GM18499 (cell line): Measurements from ENCODE around the gene TMEM151B.

ENCODE experiments used
- ATAC-seq: cut with Tn5 transposase; IDR thresholded peaks from one replicate; pipeline ENCODE4 v1.9.1; 2021; ENCODE audit warnings: moderate number of reproducible peaks; ENCODE audit not compliant: insufficient read depth, unreplicated experiment

TMEM151B gene

DNA sequence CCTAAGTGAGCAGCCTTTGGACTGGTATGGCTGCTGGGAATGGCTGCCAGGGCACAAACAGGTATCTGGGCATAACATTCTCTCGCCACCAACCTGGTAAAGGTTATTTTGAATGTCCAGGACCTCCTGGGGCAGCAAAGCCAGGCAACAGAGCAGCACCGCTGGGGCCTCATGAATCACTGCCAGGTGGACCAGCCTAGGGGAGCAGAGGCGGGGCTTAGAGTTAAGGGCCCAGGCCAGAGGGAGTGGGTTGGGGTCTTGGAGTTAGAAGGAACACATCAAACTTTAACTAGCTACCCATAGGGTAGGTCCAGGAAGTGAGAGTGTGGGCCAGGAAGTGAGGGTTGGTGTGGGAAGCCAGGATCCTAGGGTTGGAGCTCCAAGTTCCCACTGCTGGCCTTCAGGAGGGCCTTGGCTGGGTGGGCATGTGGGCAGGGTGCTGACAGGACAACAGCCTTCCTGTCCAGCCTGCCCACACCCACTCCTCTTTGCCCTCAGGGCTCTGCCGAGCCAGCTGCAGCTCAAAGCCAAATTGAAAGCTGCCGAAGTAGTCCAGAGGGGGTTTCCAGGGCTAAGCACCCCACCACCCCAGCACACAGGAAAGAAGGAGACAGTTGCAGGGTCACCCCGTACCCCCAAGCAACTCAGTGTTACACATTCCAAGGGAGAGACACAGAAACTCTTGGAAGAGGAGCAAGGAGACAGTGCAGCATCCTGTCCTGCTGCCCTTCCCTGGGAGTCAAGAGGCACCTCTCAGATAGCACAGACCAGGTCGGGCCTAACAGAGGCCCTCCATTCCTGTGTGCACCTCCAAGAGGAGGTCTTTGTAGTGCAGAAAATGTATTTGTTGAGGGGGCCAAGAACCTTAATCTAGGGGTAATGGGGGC, 7.5 kb upstream of the TMEM151B start:
- no peak for ATAC-seq

- ATAC-seq = no peak
Observed at GRCh38 chr6:44263354-44264100, 6.7 kb upstream of the TMEM151B start.

DNA sequence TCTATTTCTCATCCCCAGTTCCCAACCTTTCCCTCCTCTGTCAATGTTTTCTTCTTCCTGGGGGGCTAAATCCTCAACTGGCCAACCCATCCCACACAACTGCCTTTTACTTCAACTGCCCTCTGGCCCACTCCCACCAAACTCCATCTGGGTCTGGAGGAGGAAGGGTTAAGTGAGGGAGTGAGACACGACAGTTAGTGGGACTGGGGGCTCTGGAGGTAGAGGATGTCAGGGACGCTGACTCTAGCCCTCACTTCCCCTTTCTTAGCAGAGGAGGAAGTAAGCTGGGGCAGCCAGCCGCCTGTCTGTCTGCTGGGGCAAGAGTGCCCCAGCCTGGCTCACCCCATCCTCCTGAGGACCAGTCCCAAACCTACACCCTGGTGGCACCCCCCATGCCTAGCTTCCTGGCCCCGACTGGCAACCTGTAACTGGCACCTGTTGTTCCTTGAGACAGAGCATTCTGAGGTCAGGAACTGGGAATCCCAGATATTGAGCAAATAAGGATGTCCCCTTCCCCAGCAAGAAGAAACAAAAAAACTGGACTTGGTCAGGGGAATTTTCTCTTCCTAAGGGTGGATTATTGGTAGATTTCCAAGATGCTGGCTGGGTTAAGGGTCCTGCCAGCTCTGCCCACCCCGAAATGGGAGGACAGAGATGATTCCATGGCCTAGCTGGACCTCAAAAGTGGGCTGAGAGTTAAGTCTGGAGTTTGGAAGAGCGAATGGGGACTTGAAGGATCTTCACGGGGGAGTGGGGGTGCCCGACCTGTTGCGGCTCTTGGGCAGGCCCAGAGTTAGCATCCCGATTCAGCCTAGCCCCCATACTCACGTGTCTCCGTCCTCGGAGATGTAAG, 5.9 kb upstream of the TMEM151B start:
- no peak for ATAC-seq

DNA sequence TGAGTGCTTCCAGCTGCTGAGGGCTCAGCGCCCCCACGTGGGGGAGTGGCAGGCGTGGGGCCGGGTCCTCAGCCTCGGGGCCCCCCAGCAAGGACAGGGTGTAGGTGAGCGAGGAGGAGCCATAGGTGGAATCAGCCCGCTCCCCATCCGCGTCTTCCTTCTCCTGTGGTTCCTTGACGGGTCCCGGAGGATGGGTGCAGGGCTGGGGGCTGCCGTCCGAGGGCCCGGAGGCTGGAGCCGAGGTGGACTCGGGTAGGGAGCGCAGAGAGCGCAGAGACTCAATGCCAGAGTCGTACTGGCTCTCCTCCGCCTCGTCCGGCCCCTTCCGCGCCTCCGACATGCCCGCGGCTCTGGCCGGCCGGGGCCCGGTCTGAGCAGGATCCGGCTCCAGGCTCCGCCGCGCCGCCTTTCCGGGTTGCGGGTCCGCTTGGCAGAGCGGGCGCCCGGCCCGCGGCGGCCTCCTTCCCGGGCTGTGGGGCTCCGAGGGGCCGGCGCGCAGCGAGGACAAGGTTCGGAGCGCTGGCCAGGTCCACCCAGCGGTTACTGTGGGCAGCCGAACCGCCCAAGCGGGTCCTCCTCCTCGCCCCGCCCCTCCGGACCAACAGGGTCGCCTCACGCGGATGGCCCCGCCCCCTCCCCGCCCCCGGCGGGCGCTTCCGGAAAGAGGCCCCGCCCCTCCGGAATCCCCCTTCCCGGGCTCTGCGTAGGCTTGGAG, 5.1 kb upstream of the TMEM151B start, which contains the start of gene NFKBIE:
TSS of gene NFKBIE (minus strand) at position 545 of the 715 bp plus-strand sequence. CDS start at position 340, 205 bp downstream.
- no peak for ATAC-seq

- no peak for ATAC-seq
Observed at GRCh38 chr6:44265722-44266233, 4.5 kb upstream of the TMEM151B start.

GRCh38 chr6:44266347-44266746, 3.9 kb upstream of the TMEM151B start:
- ATAC-seq = no peak

- ATAC-seq = no peak
Observed at GRCh38 chr6:44267252-44267651, 3.0 kb upstream of the TMEM151B start.

- ATAC-seq = no peak
Observed at GRCh38 chr6:44268095-44268628, 2.1 kb upstream of the TMEM151B start.

- ATAC-seq = no peak
Observed at GRCh38 chr6:44269178-44269920, 901 bp upstream of the TMEM151B start.

- ATAC-seq = no peak
Observed at GRCh38 chr6:44270526-44271405, 516 bp downstream of the TMEM151B start.

DNA sequence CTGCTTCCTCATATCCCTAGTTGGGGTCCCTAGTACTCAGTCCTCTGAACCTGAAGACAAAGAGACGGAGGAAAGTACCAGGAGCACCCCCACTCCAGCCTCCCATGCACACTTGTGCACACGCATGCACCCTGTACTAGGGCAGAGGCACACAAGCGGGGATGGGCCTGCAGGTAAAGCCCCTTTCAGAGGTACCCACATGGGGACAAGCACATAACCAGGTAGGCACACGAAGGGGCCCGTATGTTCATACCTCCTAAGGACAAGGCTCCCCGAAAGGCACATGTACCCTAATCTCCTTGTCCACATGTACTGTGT, 1.1 kb downstream of the TMEM151B start:
- ATAC-seq = no peak

DNA sequence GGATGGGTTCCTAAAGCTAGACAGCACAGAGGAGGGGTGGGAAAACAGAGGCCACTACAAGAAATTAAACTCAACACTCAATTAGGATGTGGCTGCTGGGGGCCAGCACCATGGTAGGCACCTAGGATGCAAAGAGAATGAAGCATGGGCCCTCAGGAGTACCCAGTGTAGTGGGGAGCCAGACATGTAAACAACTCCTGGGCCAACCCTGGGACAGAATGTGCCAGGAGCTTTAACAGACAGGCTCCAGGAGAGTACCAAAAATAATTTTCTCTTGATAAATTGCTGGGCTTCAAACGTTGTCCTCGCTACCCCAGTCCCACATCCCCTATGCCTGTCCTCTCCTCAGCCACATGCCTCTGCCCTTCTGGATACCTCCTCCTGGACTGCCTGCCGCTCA, 1.7 kb downstream of the TMEM151B start:
- ATAC-seq = no peak

- no peak for ATAC-seq
Observed at GRCh38 chr6:44272529-44272928, 2.3 kb downstream of the TMEM151B start.

DNA sequence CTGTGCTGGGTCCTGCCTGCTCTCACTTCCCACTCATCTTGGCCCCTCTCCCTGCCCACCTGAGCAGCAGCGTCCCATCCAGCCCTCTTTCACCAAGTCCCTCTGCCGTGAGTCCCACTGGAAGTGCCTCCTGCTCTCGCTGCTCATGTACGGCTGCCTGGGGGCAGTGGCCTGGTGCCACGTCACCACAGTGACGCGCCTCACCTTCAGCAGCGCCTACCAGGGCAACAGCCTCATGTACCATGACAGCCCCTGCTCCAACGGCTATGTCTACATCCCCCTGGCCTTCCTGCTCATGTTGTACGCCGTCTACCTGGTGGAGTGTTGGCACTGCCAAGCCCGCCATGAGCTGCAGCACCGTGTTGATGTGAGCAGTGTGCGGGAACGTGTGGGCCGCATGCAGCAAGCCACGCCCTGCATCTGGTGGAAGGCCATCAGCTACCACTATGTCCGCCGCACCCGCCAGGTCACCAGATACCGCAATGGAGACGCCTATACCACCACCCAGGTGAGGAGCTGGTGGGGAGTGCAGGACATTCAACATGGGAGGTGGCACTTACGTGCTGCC, 2.8 kb downstream of the TMEM151B start:
- ATAC-seq = no peak

DNA sequence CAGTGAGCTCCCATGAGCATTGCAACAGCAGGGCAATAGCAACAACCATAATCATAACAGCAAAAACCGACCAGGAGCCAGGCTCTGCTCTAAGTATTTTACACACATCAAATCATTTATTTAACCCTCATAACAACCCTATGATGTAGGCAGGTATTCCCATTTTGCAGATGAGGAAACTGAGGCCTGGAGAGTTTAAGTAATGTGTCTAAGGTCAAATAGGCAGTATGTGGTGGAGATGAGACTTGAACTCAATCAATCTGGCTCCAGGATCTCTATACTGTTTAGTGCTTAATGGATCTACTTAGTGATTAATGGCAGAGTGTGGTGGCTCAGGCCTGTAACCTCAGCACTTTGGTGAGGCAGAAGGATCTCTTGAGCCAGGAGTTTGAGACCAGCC, 3.4 kb downstream of the TMEM151B start:
- ATAC-seq = no peak

DNA sequence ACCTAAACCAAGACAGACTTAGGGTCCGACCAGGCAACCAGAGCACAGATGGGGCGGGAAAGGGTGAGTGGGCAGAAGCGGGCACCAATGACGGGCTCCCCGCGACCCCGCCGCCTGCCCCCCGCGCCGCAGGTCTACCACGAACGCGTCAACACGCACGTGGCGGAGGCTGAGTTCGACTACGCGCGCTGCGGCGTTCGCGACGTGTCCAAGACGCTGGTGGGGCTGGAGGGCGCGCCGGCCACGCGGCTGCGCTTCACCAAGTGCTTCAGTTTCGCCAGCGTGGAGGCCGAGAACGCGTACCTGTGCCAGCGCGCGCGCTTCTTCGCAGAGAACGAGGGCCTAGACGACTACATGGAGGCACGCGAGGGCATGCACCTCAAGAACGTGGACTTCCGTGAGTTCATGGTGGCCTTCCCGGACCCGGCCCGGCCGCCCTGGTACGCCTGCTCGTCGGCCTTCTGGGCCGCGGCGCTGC, 5.1 kb downstream of the TMEM151B start:
- ATAC-seq = no peak
